ENCODE data around the gene BLTP2. TPM values are rescaled to one million over a fixed set of nuclear protein-coding genes. Genes with fewer than 3 reads are reported as not detected.

The BLTP2 gene
- total RNA-seq, 1 experiment from 2014 or later: 140 TPM

DNA sequence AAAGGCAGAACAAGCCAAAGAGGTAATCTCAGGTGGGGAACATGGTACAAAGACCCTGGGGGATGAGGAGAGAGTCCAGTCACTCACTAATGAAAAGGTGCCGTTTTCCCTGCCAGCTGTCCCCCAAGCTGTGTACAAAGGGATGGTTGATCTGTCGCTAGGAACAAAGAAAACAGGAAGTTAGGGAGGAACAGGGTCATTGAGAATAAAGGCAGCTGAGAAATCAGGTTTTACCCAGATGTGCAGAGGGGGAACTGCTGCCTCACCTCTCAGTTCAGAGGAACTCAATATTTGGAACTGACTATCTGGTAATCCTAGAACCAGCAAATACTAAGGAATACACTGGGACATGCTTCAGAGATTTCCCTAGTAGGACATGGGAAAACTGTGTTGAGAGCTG lies 32.4 kb downstream of the BLTP2 start:
- RAD21 ChIA-PET (ENCODE audit: low non-redundant PET in 1 of 2, low total read pairs in 2 of 2, uncharacterized antibody in 2 of 2, unreplicated experiment in 2 of 2): no interaction called here
- Histone ChIP-seq H3K9ac (ENCODE audit: low read length) (no peak overlapping the region), H3K79me2 (ENCODE audit: insufficient read depth, low read length) (no peaks in the 10 kb centered on the region), H3K4me3 (replicated peaks in 1 of 2; ENCODE audit: low read depth in 1 of 2, low read length in 2 of 2) (no peak overlapping the region), H3K27ac (ENCODE audit: low read depth, low read length) (no peak overlapping the region), H3K4me2 (ENCODE audit: low read length) (no peak overlapping the region), H3K4me1 (ENCODE audit: control insufficient read depth in 1 of 2, insufficient read depth in 2 of 2, low read length in 2 of 2) (no peaks in the 10 kb centered on the region), H3K9me3 (ENCODE audit: control insufficient read depth in 1 of 2, insufficient read depth in 1 of 2, low read depth in 1 of 2, low read length in 2 of 2) (no peaks in the 10 kb centered on the region), H2AFZ (ENCODE audit: low read depth, low read length, poor library complexity, severe bottlenecking) (no peak overlapping the region), H3K36me3 (ENCODE audit: control insufficient read depth in 1 of 2, insufficient read depth in 2 of 2, low read length in 2 of 2) (peaks cover 41 to 52% of the 10 kb centered on the region in 2 experiments), H3K9me2 (ENCODE audit: insufficient read depth) (no peaks in the 10 kb centered on the region), H3K27me3 (ENCODE audit: insufficient read depth, low read length) (no peaks in the 10 kb centered on the region), H4K20me1 (ENCODE audit: insufficient read depth) (no peaks in the 10 kb centered on the region)
- TF ChIP-seq SP1 (IDR thresholded peaks at IDR 0.05; ENCODE audit: low read depth): no peak
- no peak for TF ChIP-seq EZH2 (IDR thresholded peaks at IDR 0.05)
- no peak for TF ChIP-seq EZH2phosphoT487 (IDR thresholded peaks at IDR 0.05; ENCODE audit: borderline replicate concordance)
- TF ChIP-seq CEBPB (IDR thresholded peaks at IDR 0.05; ENCODE audit: low read depth): no peak
- TF ChIP-seq, protein P1, sequence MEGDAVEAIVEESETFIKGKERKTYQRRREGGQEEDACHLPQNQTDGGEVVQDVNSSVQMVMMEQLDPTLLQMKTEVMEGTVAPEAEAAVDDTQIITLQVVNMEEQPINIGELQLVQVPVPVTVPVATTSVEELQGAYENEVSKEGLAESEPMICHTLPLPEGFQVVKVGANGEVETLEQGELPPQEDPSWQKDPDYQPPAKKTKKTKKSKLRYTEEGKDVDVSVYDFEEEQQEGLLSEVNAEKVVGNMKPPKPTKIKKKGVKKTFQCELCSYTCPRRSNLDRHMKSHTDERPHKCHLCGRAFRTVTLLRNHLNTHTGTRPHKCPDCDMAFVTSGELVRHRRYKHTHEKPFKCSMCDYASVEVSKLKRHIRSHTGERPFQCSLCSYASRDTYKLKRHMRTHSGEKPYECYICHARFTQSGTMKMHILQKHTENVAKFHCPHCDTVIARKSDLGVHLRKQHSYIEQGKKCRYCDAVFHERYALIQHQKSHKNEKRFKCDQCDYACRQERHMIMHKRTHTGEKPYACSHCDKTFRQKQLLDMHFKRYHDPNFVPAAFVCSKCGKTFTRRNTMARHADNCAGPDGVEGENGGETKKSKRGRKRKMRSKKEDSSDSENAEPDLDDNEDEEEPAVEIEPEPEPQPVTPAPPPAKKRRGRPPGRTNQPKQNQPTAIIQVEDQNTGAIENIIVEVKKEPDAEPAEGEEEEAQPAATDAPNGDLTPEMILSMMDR (IDR thresholded peaks at IDR 0.05 in 2 of 3, conservative IDR thresholded peaks at IDR 0.05 in 1 of 3; ENCODE audit: borderline replicate concordance in 1 of 3, insufficient read depth in 1 of 3, low read depth in 2 of 3, low read length in 2 of 3): no peak
- TF ChIP-seq, protein P2, sequence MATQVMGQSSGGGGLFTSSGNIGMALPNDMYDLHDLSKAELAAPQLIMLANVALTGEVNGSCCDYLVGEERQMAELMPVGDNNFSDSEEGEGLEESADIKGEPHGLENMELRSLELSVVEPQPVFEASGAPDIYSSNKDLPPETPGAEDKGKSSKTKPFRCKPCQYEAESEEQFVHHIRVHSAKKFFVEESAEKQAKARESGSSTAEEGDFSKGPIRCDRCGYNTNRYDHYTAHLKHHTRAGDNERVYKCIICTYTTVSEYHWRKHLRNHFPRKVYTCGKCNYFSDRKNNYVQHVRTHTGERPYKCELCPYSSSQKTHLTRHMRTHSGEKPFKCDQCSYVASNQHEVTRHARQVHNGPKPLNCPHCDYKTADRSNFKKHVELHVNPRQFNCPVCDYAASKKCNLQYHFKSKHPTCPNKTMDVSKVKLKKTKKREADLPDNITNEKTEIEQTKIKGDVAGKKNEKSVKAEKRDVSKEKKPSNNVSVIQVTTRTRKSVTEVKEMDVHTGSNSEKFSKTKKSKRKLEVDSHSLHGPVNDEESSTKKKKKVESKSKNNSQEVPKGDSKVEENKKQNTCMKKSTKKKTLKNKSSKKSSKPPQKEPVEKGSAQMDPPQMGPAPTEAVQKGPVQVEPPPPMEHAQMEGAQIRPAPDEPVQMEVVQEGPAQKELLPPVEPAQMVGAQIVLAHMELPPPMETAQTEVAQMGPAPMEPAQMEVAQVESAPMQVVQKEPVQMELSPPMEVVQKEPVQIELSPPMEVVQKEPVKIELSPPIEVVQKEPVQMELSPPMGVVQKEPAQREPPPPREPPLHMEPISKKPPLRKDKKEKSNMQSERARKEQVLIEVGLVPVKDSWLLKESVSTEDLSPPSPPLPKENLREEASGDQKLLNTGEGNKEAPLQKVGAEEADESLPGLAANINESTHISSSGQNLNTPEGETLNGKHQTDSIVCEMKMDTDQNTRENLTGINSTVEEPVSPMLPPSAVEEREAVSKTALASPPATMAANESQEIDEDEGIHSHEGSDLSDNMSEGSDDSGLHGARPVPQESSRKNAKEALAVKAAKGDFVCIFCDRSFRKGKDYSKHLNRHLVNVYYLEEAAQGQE (IDR thresholded peaks at IDR 0.05; ENCODE audit: low read depth): no peak
- no peak for TF ChIP-seq JUND (IDR thresholded peaks at IDR 0.05)
- no peak for TF ChIP-seq POLR2AphosphoS5 (IDR thresholded peaks at IDR 0.05; ENCODE audit: low read depth, low read length)
- no peak for TF ChIP-seq POLR2A (IDR thresholded peaks at IDR 0.05; ENCODE audit: borderline replicate concordance, extremely low read depth, insufficient read depth, insufficient read length)
- TF ChIP-seq SIN3A (IDR thresholded peaks at IDR 0.05; ENCODE audit: low read depth): no peak
- TF ChIP-seq SRF (IDR thresholded peaks at IDR 0.05; ENCODE audit: low read depth): no peak
- intact Hi-C loops (cut with micrococcal nuclease): no loop called here
- DNase-seq (ENCODE audit: low read depth, low spot score) (no peak), ATAC-seq (no peak)
- CTCF ChIA-PET: interaction anchor here (1.0 to 1.5 kb wide), 3 partner anchors 12 to 16 kb away, joined by 3 read pairs; no protein-coding TSS in a partner anchor
- BruUV-seq (replicated peaks): no TSS peak
- POLR2A ChIA-PET: no interaction called here

Data from HCT116 (cell line).